ENCODE results near the gene ASXL1. TPM values are rescaled to one million over a fixed set of nuclear protein-coding genes. Genes with fewer than 3 reads are reported as not detected.

The ASXL1 gene
- polyA plus RNA-seq, 3 donors = 1.8 to 47.1 (median 2.8) TPM

DNA sequence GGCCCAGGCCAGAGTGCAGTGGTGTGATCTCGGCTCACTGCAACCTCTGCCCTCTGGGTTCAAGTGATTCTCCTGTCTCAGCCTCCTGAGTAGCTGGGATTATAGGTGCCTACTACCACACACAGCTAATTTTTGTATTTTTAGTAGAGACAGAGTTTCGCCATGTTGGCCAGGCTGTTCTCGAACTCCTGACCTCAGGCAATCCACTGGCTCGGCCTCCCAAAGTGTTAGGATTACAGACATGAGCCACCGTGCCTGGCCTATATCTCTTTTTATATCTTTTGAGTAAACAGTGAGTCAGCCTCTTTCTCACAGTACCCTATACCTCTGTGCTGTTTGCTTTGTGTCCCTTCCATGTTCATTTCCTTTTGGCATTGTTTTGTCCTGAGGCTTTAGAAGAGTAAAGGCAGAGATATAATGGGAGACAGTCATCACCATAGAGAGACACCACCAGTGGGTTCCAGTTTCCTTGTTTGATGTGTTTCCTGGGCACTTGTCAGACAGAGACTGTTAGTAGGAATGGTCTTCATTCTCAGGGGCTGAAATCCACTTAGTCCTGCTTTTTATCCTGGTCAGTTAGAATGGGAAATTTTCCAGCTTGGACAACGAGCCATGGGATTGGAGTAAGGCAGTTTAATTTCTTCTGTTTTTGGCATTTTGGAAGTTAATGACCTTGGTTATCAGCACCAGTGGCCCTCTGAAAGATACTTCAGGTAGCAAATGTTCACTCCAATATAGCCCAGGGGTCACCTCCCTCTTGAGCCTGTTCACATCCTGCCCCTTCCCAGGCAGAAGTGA, 32.2 kb upstream of the ASXL1 start:
- TF ChIP-seq, protein P1, sequence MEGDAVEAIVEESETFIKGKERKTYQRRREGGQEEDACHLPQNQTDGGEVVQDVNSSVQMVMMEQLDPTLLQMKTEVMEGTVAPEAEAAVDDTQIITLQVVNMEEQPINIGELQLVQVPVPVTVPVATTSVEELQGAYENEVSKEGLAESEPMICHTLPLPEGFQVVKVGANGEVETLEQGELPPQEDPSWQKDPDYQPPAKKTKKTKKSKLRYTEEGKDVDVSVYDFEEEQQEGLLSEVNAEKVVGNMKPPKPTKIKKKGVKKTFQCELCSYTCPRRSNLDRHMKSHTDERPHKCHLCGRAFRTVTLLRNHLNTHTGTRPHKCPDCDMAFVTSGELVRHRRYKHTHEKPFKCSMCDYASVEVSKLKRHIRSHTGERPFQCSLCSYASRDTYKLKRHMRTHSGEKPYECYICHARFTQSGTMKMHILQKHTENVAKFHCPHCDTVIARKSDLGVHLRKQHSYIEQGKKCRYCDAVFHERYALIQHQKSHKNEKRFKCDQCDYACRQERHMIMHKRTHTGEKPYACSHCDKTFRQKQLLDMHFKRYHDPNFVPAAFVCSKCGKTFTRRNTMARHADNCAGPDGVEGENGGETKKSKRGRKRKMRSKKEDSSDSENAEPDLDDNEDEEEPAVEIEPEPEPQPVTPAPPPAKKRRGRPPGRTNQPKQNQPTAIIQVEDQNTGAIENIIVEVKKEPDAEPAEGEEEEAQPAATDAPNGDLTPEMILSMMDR (IDR thresholded peaks at IDR 0.05) = no peak
- H3K4me3 Mint-ChIP-seq = no peak overlapping the region
- Histone ChIP-seq H3K36me3 (replicated peaks in 1 of 2; ENCODE audit: control insufficient read depth in 1 of 2, insufficient read depth in 2 of 2, low read length in 2 of 2) (peaks cover 23 to 38% of the 10 kb centered on the region in 2 donors), H3K79me2 (ENCODE audit: insufficient read depth, low read length) (no peaks in the 10 kb centered on the region), H2AFZ (ENCODE audit: insufficient read depth, low read depth, low read length, poor library complexity, severe bottlenecking) (no peak overlapping the region), H3K4me2 (replicated peaks; ENCODE audit: extremely low read depth, low read length, poor library complexity, severe bottlenecking) (no peak overlapping the region), H3K9me3 (replicated peaks in 1 of 2; ENCODE audit: control insufficient read depth in 1 of 2, insufficient read depth in 1 of 2, low read length in 2 of 2) (no peaks in the 10 kb centered on the region), H4K20me1 (ENCODE audit: insufficient read depth, low read length) (no peaks in the 10 kb centered on the region), H3K9ac (ENCODE audit: insufficient read depth, low read length, poor library complexity, severe bottlenecking) (no peak overlapping the region), H3K27ac (ENCODE audit: low read depth in 1 of 2, low read length in 2 of 2) (no peak overlapping the region), H3K4me3 (replicated peaks in 1 of 3; ENCODE audit: low read depth in 2 of 3, low read length in 3 of 3) (no peak overlapping the region), H3K4me1 (ENCODE audit: control insufficient read depth in 1 of 2, insufficient read depth in 2 of 2, low read length in 2 of 2) (no peaks in the 10 kb centered on the region), H3K27me3 (ENCODE audit: control insufficient read depth in 2 of 2, insufficient read depth in 2 of 2, low read length in 2 of 2) (no peaks in the 10 kb centered on the region)
- intact Hi-C loops (cut with micrococcal nuclease) = no loop called here
- no peak overlapping the region for H3K27ac Mint-ChIP-seq
- peaks cover 28 to 47% of the 10 kb centered on the region in 2 donors for H3K36me3 Mint-ChIP-seq
- no peaks in the 10 kb centered on the region for H3K27me3 Mint-ChIP-seq (ENCODE audit: low read depth in 3 of 3)
- no peak for DNase-seq
- no peaks in the 10 kb centered on the region for H3K4me1 Mint-ChIP-seq
- 60% methylated on average over 2 of the region's 6 CpGs for WGBS (ENCODE audit: insufficient coverage)
- H3K9me3 Mint-ChIP-seq = no peaks in the 10 kb centered on the region

DNA sequence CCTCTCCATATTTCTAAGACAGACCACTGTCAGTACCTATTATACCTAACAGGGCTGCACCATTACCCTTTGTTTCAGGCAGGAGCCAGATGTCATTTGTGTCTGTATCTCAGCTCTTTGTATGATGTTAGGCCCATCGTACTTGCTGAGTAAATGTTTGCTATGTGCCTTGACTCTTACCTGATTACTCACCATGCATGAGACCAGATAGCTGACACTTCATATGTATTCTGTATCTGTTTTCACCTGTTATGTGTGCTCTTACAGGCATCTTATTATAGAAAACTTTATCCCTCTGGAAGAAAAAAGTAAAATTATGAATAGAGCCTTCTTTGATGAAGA, 31.7 kb upstream of the ASXL1 start:
- Mint-ChIP-seq H3K27ac (no peak overlapping the region), H3K4me3 (no peak overlapping the region), H3K27me3 (ENCODE audit: low read depth in 3 of 3) (no peaks in the 10 kb centered on the region), H3K4me1 (no peaks in the 10 kb centered on the region), H3K9me3 (no peaks in the 10 kb centered on the region), H3K36me3 (peaks cover 33 to 52% of the 10 kb centered on the region in 2 donors)
- H3K36me3 ChIP-seq (replicated peaks in 1 of 2; ENCODE audit: control insufficient read depth in 1 of 2, insufficient read depth in 2 of 2, low read length in 2 of 2) = peaks cover 28 to 44% of the 10 kb centered on the region in 2 donors
- H3K27me3 ChIP-seq (ENCODE audit: control insufficient read depth in 2 of 2, insufficient read depth in 2 of 2, low read length in 2 of 2) = no peaks in the 10 kb centered on the region
- DNase-seq = no peak
- no peak overlapping the region for H2AFZ ChIP-seq (ENCODE audit: insufficient read depth, low read depth, low read length, poor library complexity, severe bottlenecking)
- H3K4me2 ChIP-seq (replicated peaks; ENCODE audit: extremely low read depth, low read length, poor library complexity, severe bottlenecking) = no peak overlapping the region
- no peak overlapping the region for H3K9ac ChIP-seq (ENCODE audit: insufficient read depth, low read length, poor library complexity, severe bottlenecking)
- H3K79me2 ChIP-seq (ENCODE audit: insufficient read depth, low read length) = no peaks in the 10 kb centered on the region
- no peak overlapping the region for H3K27ac ChIP-seq (ENCODE audit: low read depth in 1 of 2, low read length in 2 of 2)
- H3K4me1 ChIP-seq (ENCODE audit: control insufficient read depth in 1 of 2, insufficient read depth in 2 of 2, low read length in 2 of 2) = no peaks in the 10 kb centered on the region
- no peaks in the 10 kb centered on the region for H4K20me1 ChIP-seq (ENCODE audit: insufficient read depth, low read length)
- TF ChIP-seq, protein P1 (IDR thresholded peaks at IDR 0.05) = no peak
- no CpG with 5 or more reads among the region's 1 CpG for whole genome bisulfite sequencing (ENCODE audit: insufficient coverage)
- no peaks in the 10 kb centered on the region for H3K9me3 ChIP-seq (replicated peaks in 1 of 2; ENCODE audit: control insufficient read depth in 1 of 2, insufficient read depth in 1 of 2, low read length in 2 of 2)
- intact Hi-C loops (cut with micrococcal nuclease) = no loop called here
- H3K4me3 ChIP-seq (replicated peaks in 1 of 3; ENCODE audit: low read depth in 2 of 3, low read length in 3 of 3) = no peak overlapping the region
